OCI-LY7 (cell line): ENCODE data around the gene R3HDML. TPM values are rescaled to one million over a fixed set of nuclear protein-coding genes. Genes with fewer than 3 reads are reported as not detected.

ENCODE experiments used
- BruUV-seq: library from RNA; stranded (reverse); fragments of 400-500 nt; replicated peaks from 2 replicates; lab custom pipeline; 2021; lab: Mats Ljungman, UMichigan
- CTCF ChIA-PET: fragments of 300-600 bp; sonication (Branson Sonifier 250); formaldehyde crosslinking; loops from one replicate; lab custom pipeline; 2022; ENCODE audit warnings: antibody characterized with exemption; ENCODE audit not compliant: unreplicated experiment; lab: Charles Lee
- POLR2A ChIA-PET: fragments of 300-600 bp; sonication (Branson Sonifier 250); formaldehyde crosslinking; loops from one replicate; lab custom pipeline; 2022; ENCODE audit warnings: antibody characterized with exemption; lab: Charles Lee
- DNase-seq: peaks from one replicate; pipeline ENCODE4 v3.0.0-alpha.2; 2015; ENCODE audit warnings: low spot score
- H2AFZ ChIP-seq: fragments of 200-600 bp; sonication (generic), shearing (Covaris generic); 2 replicates; pipeline ENCODE4 v1.6.1; 2014; ENCODE audit warnings: mild to moderate bottlenecking, antibody characterized with exemption, low read length, moderate library complexity
- H3K27ac ChIP-seq: fragments of 200-600 bp; sonication (generic); 2 replicates; pipeline ENCODE4 v1.5.1; 2014; ENCODE audit warnings: mixed run types, low read depth, mild to moderate bottlenecking, moderate library complexity, low read length, inconsistent platforms; ENCODE audit not compliant: poor library complexity, severe bottlenecking
- H3K36me3 ChIP-seq: fragments of 200-600 bp; sonication (generic); 2 replicates; pipeline ENCODE4 v1.6.1; 2014; ENCODE audit warnings: mild to moderate bottlenecking, antibody characterized with exemption, low read length, moderate library complexity, mixed read lengths; ENCODE audit not compliant: insufficient read depth
- H3K4me1 ChIP-seq: fragments of 200-600 bp; sonication (generic); 2 replicates; pipeline ENCODE4 v1.5.1; 2014; ENCODE audit warnings: mild to moderate bottlenecking, low read length; ENCODE audit not compliant: insufficient read depth, poor library complexity, severe bottlenecking
- H3K4me2 ChIP-seq: fragments of 200-600 bp; sonication (generic); 2 replicates; pipeline ENCODE4 v1.6.1; 2014; ENCODE audit warnings: mild to moderate bottlenecking, low read length
- H3K4me3 ChIP-seq: fragments of 200-600 bp; sonication (generic); 2 replicates; pipeline ENCODE4 v1.5.1; 2014; ENCODE audit warnings: mild to moderate bottlenecking, low read depth, low read length; ENCODE audit not compliant: poor library complexity, severe bottlenecking
- H3K79me2 ChIP-seq: fragments of 200-600 bp; sonication (generic); 2 replicates; pipeline ENCODE4 v1.6.1; 2016; ENCODE audit warnings: low read depth, mild to moderate bottlenecking, low read length, moderate library complexity, mixed read lengths; ENCODE audit not compliant: insufficient read depth
- H3K9me2 ChIP-seq: fragments of 200-600 bp; sonication (generic); 2 replicates; pipeline ENCODE4 v1.6.1; 2016; ENCODE audit warnings: mild to moderate bottlenecking, low read length, mixed read lengths; ENCODE audit not compliant: insufficient read depth
- H3K9me3 ChIP-seq: fragments of 200-600 bp; sonication (generic); 2 replicates; pipeline ENCODE4 v1.6.1; 2014; ENCODE audit warnings: mild to moderate bottlenecking, mixed run types, low read length, mixed read lengths
- H4K20me1 ChIP-seq: fragments of 200-600 bp; sonication (generic); 2 replicates; pipeline ENCODE4 v1.6.1; 2014; ENCODE audit warnings: mild to moderate bottlenecking, antibody characterized with exemption, low read length, moderate library complexity, mixed read lengths; ENCODE audit not compliant: insufficient read depth
- CTCF ChIP-seq: fragments of 200-600 bp; sonication (generic); conservative IDR thresholded peaks from 2 replicates; pipeline ENCODE4 v1.5.1; 2014; ENCODE audit warnings: mild to moderate bottlenecking, antibody characterized with exemption, low read length, moderate library complexity, mixed read lengths
- EZH2phosphoT487 ChIP-seq: fragments of 200-600 bp; sonication (generic); IDR thresholded peaks from 2 replicates; pipeline ENCODE4 v1.6.1; 2018; ENCODE audit warnings: low read depth, borderline replicate concordance, mild to moderate bottlenecking, mixed run types, antibody characterized with exemption, low read length, moderate library complexity, mixed read lengths
- intact Hi-C: fragments of 100-400 bp; cut with micrococcal nuclease; formaldehyde crosslinking; loops from one replicate; pipeline ENCODE4 v1.10.0; 2022; ENCODE audit not compliant: unreplicated experiment
- total RNA-seq, 2 experiments: library from RNA; depleted of rRNA in 1 of 2; stranded (reverse); fragments of >200 nt in 1 of 2; shearing (Covaris generic) in 1 of 2; gene quantifications; 2 replicates each; pipeline ENCODE4 v1.2.3, GENCODE V29; 2014 to 2022

R3HDML gene
- total RNA-seq, 2 experiments from 2014 or later, result not detected

- no peak overlapping the region for H3K4me3 ChIP-seq
- H3K79me2 ChIP-seq, result no peaks in the 10 kb centered on the region
- POLR2A ChIA-PET, result no interaction called here
- H3K27ac ChIP-seq, result no peak overlapping the region
- no peak for DNase-seq
- no TSS peak for BruUV-seq
- H3K4me2 ChIP-seq, result no peak overlapping the region
- no peaks in the 10 kb centered on the region for H3K9me3 ChIP-seq
- no peaks in the 10 kb centered on the region for H3K36me3 ChIP-seq
- no peak overlapping the region for H2AFZ ChIP-seq
- CTCF ChIA-PET, result no interaction called here
- no peak for TF ChIP-seq EZH2phosphoT487
- intact Hi-C loops, result no loop called here
- peaks cover 7% of the 10 kb centered on the region for H3K4me1 ChIP-seq
- no peaks in the 10 kb centered on the region for H3K9me2 ChIP-seq
- H4K20me1 ChIP-seq, result no peaks in the 10 kb centered on the region
Measured at GRCh38 chr20:44306927-44307326, 29.9 kb upstream of the R3HDML start.

- H3K4me2 ChIP-seq, result peak overlapping the region; percentile 86
- CTCF ChIA-PET, result interaction anchor here (0.5 to 3.2 kb wide), 6 partner anchors 16 to 276 kb away, joined by 3 to 16 read pairs (median 3); no protein-coding TSS in a partner anchor
- TF ChIP-seq EZH2phosphoT487, result no peak
- no peak for TF ChIP-seq CTCF
- peaks cover 7% of the 10 kb centered on the region for H3K4me1 ChIP-seq
- no peak overlapping the region for H3K27ac ChIP-seq
- no peaks in the 10 kb centered on the region for H3K79me2 ChIP-seq
- peak; percentile 6 for DNase-seq
- H4K20me1 ChIP-seq, result no peaks in the 10 kb centered on the region
- peak overlapping the region; percentile 81 for H3K4me3 ChIP-seq
- H3K9me2 ChIP-seq, result no peaks in the 10 kb centered on the region
- no peaks in the 10 kb centered on the region for H3K9me3 ChIP-seq
- BruUV-seq, result no TSS peak
- H2AFZ ChIP-seq, result peak overlapping the region; percentile 83
- POLR2A ChIA-PET, result interaction anchor here (1.0 to 2.6 kb wide), 4 partner anchors 10 to 93 kb away, joined by 3 to 10 read pairs (median 4); no protein-coding TSS in a partner anchor
- intact Hi-C loops, result no loop called here
- H3K36me3 ChIP-seq, result no peaks in the 10 kb centered on the region
Measured at GRCh38 chr20:44309763-44310663, 26.8 kb upstream of the R3HDML start.

GRCh38 chr20:44310664-44311639 is 25.9 kb upstream of the R3HDML start, which contains the start of gene FITM2:
Gene FITM2, minus strand, starts transcription at chr20:44311202. Its CDS starts 54 bp downstream, at chr20:44311148.
- POLR2A ChIA-PET, result interaction anchor here (0.6 to 2.6 kb wide), 6 partner anchors 9 to 578 kb away, joined by 3 to 10 read pairs (median 3); no protein-coding TSS in a partner anchor
- no peaks in the 10 kb centered on the region for H3K79me2 ChIP-seq
- H3K9me3 ChIP-seq, result no peaks in the 10 kb centered on the region
- peaks cover 7% of the 10 kb centered on the region for H3K4me1 ChIP-seq
- H3K36me3 ChIP-seq, result no peaks in the 10 kb centered on the region
- CTCF ChIA-PET, result interaction anchor here (0.5 to 3.2 kb wide), 5 partner anchors 15 to 275 kb away, joined by 3 to 16 read pairs (median 3); no protein-coding TSS in a partner anchor
- peak; percentile 95 for DNase-seq
- no TSS peak for BruUV-seq
- peak within 1 kb of the TSS; percentile 86 for H3K4me2 ChIP-seq
- no peak within 1 kb of the TSS for H3K27ac ChIP-seq
- TF ChIP-seq EZH2phosphoT487, result no peak
- peak; percentile 87 for TF ChIP-seq CTCF
- peak within 1 kb of the TSS; percentile 83 for H2AFZ ChIP-seq
- peak within 1 kb of the TSS; percentile 81 for H3K4me3 ChIP-seq
- intact Hi-C loops, result loop anchor here (1.0 kb wide), 1 partner anchor 96 kb away; no protein-coding TSS in a partner anchor
- no peaks in the 10 kb centered on the region for H4K20me1 ChIP-seq
- H3K9me2 ChIP-seq, result no peaks in the 10 kb centered on the region
